Liver (tissue), 9 donors: Measurements from ENCODE around the gene BEAN1. TPM values are rescaled to one million over a fixed set of nuclear protein-coding genes. Genes with fewer than 3 reads are reported as not detected.

ENCODE experiments used
- DNase-seq: peaks from one replicate; pipeline ENCODE4 v3.0.0-alpha.2; 2017; ENCODE audit warnings: low spot score
- H3K27ac ChIP-seq, 2 donors: one replicate each; pipeline ENCODE4 v1.7.0; 2013; ENCODE audit warnings: inconsistent platforms in 2 of 2, low read length in 2 of 2, control low read depth in 1 of 2, low read depth in 1 of 2, mild to moderate bottlenecking in 1 of 2
- H3K27me3 ChIP-seq, 4 donors: one replicate each; pipeline versions ENCODE4 v1.6.1 to v1.7.0; 2013; ENCODE audit warnings: low read length in 3 of 4, inconsistent platforms in 1 of 4, mild to moderate bottlenecking in 1 of 4, moderate library complexity in 1 of 4; ENCODE audit not compliant: control insufficient read depth in 4 of 4, insufficient read depth in 4 of 4
- H3K36me3 ChIP-seq, 4 donors: one replicate each; pipeline versions ENCODE4 v1.6.1 to v1.7.0; 2013; ENCODE audit warnings: low read length in 3 of 4, mild to moderate bottlenecking in 3 of 4, low read depth in 1 of 4, moderate library complexity in 1 of 4; ENCODE audit not compliant: control insufficient read depth in 4 of 4, insufficient read depth in 3 of 4
- H3K4me1 ChIP-seq, 4 donors: one replicate each; pipeline versions ENCODE4 v1.6.1 to v1.7.0; 2013; ENCODE audit warnings: low read length in 3 of 4, mild to moderate bottlenecking in 3 of 4, moderate library complexity in 1 of 4; ENCODE audit not compliant: control insufficient read depth in 4 of 4, insufficient read depth in 4 of 4
- H3K4me3 ChIP-seq, 3 donors: one replicate each; pipeline versions ENCODE4 v1.6.1 to v1.7.0; 2013; ENCODE audit warnings: low read length in 3 of 3, control low read depth in 1 of 3, low read depth in 1 of 3, mild to moderate bottlenecking in 1 of 3
- H3K9ac ChIP-seq, 2 donors: one replicate each; pipeline ENCODE4 v1.7.0; 2013; ENCODE audit warnings: low read length in 2 of 2, mild to moderate bottlenecking in 2 of 2, moderate library complexity in 2 of 2, control low read depth in 1 of 2, low read depth in 1 of 2
- H3K9me3 ChIP-seq, 4 donors: one replicate each; pipeline versions ENCODE4 v1.6.1 to v1.7.0; 2013; ENCODE audit warnings: low read length in 3 of 4; ENCODE audit not compliant: control insufficient read depth in 4 of 4
- EGR1 ChIP-seq, 2 donors: IDR thresholded peaks; 2 replicates each; pipeline ENCODE4 v1.6.1; 2016 to 2018; ENCODE audit warnings: antibody characterized with exemption in 2 of 2, low read depth in 2 of 2
- FOXA1 ChIP-seq: IDR thresholded peaks from 2 replicates; pipeline ENCODE4 v1.6.1; 2016; ENCODE audit warnings: antibody characterized with exemption
- HNF4A ChIP-seq, 2 donors: conservative IDR thresholded peaks; 2 replicates each; pipeline ENCODE4 v1.6.1; 2016; ENCODE audit warnings: antibody characterized with exemption in 2 of 2, mild to moderate bottlenecking in 2 of 2
- JUND ChIP-seq, 2 donors: IDR thresholded peaks; 2 replicates each; pipeline ENCODE4 v1.6.1; 2016; ENCODE audit warnings: antibody characterized with exemption in 2 of 2
- NR2F2 ChIP-seq: IDR thresholded peaks from 2 replicates; pipeline ENCODE4 v1.6.1; 2016; ENCODE audit warnings: antibody characterized with exemption
- SP1 ChIP-seq: IDR thresholded peaks from 2 replicates; pipeline ENCODE4 v1.6.1; 2018; ENCODE audit warnings: antibody characterized with exemption, mild to moderate bottlenecking
- WGBS: extraction: QIAGEN DNeasy Blood & Tissue Kit; methylation state at CpG from one replicate; pipeline ENCODE4 v1.1.7; 2013; 5-methylcytosine and 5-hydroxymethylcytosine counted together
- polyA plus RNA-seq, 2 donors: library from polyadenylated mRNA; stranded (reverse) in 1 of 2; unstranded in 1 of 2; fragments of 200-250 nt in 1 of 2; fragments of >200 nt in 1 of 2; fragmentation: Nextera tagmentation in 1 of 2; extraction: Ambion mirVana in 1 of 2; gene quantifications; one replicate each; pipeline versions ENCODE4 v1.2.1 to v1.2.3, GENCODE V29; 2013 to 2015
- total RNA-seq, 2 donors: library from RNA; depleted of rRNA; stranded (reverse); fragments of >200 nt; gene quantifications; one replicate each; pipeline ENCODE4 v1.2.3, GENCODE V29; 2014
- TF ChIP-seq, protein P1 (sequence below): IDR thresholded peaks from 2 replicates; pipeline ENCODE4 v1.6.1; 2016; ENCODE audit warnings: antibody characterized with exemption
- TF ChIP-seq, protein P2 (sequence below): fragments of 150-350 bp; IDR thresholded peaks from 2 replicates; pipeline ENCODE4 v1.5.1; 2017; ENCODE audit warnings: improper control_type of control experiment, low read depth, low read length; ENCODE audit not compliant: missing input control
- TF ChIP-seq, protein P3 (sequence below): IDR thresholded peaks from 2 replicates; pipeline ENCODE4 v1.6.1; 2016; ENCODE audit warnings: antibody characterized with exemption, mild to moderate bottlenecking
- donor health status: healthy.
- donor health status: healthy.
- donor health status: healthy.
- donor health status: healthy.
- donor health status: healthy.

The BEAN1 gene
- total and polyA plus RNA-seq, 4 donors = 0.22 to 0.99 (median 0.25) TPM; not detected in 1

DNA sequence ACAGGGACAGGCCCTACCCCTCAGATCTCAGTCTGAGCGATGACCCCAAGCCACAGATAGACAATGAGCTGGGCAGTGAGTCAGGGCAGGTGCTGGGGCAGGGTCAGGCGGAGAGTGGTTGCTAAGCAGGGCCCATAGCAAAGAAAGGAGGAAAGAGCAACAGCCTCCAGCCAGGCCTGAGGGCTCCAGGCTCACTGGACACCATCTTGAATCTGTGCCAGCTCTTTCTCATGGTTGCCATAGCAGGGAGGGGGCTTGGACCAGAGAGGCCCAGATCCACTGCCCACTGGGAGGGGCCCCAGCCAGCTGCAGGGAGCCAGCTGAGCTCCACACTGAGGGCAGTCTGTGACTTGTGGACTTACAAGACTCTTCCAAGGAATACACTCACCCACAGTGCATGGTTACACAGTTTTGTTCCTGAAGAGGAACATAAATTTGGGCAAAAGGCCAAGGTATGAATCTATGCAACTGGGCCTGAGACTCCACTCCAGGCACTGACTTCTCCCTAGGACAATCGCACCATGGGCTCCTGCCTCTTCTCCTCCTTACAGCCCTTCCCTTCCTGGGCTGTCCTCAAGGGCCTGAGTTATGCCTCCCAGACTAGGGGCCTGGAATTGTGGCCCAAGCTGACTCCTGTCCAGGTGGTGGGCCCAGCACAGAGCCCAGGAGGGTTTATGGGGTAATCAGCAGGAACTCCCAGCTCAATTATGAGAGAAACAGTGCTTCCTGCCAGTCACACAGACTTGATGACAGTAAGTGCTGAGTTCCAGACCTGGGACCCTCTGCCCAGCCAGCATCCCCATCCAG, 59.9 kb downstream of the BEAN1 start:
- H3K4me1 ChIP-seq = peaks cover 0 to 4% (median 0%) of the 10 kb centered on the region in 4 donors
- WGBS = 88% methylated on average over 3 of the region's 3 CpGs
- DNase-seq = no peak

DNA sequence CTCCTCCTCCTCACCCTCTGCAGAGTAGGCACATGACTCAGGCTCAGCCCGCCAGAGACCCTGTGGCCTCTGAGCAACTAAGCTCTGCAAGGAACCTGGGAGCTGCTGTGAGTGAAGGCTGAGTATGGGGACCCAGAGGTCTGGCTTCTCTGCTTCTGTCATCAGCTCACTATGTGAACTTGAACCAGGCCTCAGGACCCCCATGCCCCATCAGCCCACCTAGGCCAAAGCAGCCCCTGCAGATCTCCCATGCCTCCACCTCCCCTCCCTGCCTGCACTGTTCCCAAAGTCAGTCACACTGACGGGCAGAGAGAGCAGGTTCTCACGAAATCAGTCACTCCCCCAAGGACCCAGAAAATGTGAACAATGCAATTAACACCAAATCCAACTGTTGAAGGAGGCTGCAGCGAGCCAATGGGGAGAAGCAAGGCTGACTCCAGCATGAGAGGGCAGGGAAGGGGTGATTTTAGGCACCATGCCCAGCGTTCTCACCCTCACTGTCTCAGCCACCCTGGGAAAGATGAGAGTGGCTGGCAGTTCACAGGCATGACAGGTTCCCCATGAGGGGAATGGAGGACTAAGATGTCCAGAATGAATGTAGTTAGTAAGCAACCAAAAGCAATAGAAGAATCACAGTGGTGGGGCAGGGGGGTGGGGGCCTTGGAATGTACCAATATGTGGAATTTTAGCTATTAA, 60.6 kb downstream of the BEAN1 start:
- DNase-seq = no peak
- no peak overlapping the region for H3K9ac ChIP-seq
- H3K4me3 ChIP-seq = no peak overlapping the region
- no peak for TF ChIP-seq JUND (IDR thresholded peaks at IDR 0.05)
- TF ChIP-seq NR2F2 = no peak
- TF ChIP-seq EGR1 (IDR thresholded peaks at IDR 0.05; ENCODE audit: low read depth in 2 of 2) = no peak
- H3K4me1 ChIP-seq = peaks cover 0 to 4% (median 0%) of the 10 kb centered on the region in 4 donors
- WGBS = 90% methylated on average over 5 of the region's 5 CpGs
- H3K36me3 ChIP-seq = no peaks in the 10 kb centered on the region
- H3K9me3 ChIP-seq = no peaks in the 10 kb centered on the region
- no peaks in the 10 kb centered on the region for H3K27me3 ChIP-seq
- H3K27ac ChIP-seq = no peak overlapping the region

More for the DNA sequence above, 59.9 kb downstream of the BEAN1 start:
- TF ChIP-seq SP1 (no peak), FOXA1 (no peak), NR2F2 (no peak)
- TF ChIP-seq, protein P1, sequence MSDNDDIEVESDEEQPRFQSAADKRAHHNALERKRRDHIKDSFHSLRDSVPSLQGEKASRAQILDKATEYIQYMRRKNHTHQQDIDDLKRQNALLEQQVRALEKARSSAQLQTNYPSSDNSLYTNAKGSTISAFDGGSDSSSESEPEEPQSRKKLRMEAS = no peak
- TF ChIP-seq, protein P2, sequence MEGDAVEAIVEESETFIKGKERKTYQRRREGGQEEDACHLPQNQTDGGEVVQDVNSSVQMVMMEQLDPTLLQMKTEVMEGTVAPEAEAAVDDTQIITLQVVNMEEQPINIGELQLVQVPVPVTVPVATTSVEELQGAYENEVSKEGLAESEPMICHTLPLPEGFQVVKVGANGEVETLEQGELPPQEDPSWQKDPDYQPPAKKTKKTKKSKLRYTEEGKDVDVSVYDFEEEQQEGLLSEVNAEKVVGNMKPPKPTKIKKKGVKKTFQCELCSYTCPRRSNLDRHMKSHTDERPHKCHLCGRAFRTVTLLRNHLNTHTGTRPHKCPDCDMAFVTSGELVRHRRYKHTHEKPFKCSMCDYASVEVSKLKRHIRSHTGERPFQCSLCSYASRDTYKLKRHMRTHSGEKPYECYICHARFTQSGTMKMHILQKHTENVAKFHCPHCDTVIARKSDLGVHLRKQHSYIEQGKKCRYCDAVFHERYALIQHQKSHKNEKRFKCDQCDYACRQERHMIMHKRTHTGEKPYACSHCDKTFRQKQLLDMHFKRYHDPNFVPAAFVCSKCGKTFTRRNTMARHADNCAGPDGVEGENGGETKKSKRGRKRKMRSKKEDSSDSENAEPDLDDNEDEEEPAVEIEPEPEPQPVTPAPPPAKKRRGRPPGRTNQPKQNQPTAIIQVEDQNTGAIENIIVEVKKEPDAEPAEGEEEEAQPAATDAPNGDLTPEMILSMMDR = no peak
- Histone ChIP-seq H3K4me3 (no peak overlapping the region), H3K36me3 (no peaks in the 10 kb centered on the region), H3K9me3 (no peaks in the 10 kb centered on the region), H3K9ac (no peak overlapping the region), H3K27ac (no peak overlapping the region), H3K27me3 (no peaks in the 10 kb centered on the region)

DNA sequence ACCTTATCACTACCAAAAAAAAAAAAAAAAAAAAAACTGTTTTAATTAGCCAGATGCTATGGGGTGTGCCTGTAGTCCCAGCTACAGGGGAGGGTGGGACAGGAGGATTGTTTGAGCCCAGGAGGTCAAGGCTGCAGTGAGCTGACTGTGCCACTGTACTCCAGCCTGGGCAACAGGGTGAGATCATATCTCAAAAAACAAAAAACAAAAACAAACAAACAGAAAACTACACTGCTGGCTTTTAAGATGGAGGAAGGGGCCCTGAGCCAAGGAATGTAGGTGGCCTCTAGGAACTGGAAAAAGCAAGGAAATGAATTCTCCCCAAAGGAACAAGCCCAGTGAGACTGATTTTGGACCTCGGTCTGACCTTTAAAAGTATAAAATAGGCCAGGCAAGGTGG, 61.4 kb downstream of the BEAN1 start:
- Histone ChIP-seq H3K9ac (no peak overlapping the region), H3K9me3 (no peaks in the 10 kb centered on the region), H3K4me3 (no peak overlapping the region), H3K4me1 (peaks cover 0 to 4% (median 0%) of the 10 kb centered on the region in 4 donors), H3K36me3 (no peaks in the 10 kb centered on the region), H3K27me3 (no peaks in the 10 kb centered on the region), H3K27ac (no peak overlapping the region)
- DNase-seq = no peak
- WGBS = 96% methylated on average over 1 of the region's 1 CpG
- TF ChIP-seq FOXA1 (no peak), HNF4A (conservative IDR thresholded peaks at IDR 0.05) (no peak)
- TF ChIP-seq, protein P1 = no peak
- TF ChIP-seq, protein P3, sequence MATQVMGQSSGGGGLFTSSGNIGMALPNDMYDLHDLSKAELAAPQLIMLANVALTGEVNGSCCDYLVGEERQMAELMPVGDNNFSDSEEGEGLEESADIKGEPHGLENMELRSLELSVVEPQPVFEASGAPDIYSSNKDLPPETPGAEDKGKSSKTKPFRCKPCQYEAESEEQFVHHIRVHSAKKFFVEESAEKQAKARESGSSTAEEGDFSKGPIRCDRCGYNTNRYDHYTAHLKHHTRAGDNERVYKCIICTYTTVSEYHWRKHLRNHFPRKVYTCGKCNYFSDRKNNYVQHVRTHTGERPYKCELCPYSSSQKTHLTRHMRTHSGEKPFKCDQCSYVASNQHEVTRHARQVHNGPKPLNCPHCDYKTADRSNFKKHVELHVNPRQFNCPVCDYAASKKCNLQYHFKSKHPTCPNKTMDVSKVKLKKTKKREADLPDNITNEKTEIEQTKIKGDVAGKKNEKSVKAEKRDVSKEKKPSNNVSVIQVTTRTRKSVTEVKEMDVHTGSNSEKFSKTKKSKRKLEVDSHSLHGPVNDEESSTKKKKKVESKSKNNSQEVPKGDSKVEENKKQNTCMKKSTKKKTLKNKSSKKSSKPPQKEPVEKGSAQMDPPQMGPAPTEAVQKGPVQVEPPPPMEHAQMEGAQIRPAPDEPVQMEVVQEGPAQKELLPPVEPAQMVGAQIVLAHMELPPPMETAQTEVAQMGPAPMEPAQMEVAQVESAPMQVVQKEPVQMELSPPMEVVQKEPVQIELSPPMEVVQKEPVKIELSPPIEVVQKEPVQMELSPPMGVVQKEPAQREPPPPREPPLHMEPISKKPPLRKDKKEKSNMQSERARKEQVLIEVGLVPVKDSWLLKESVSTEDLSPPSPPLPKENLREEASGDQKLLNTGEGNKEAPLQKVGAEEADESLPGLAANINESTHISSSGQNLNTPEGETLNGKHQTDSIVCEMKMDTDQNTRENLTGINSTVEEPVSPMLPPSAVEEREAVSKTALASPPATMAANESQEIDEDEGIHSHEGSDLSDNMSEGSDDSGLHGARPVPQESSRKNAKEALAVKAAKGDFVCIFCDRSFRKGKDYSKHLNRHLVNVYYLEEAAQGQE = no peak
